Mesenchymal stem cell (in vitro differentiated cells and primary cell): Measurements from ENCODE around the gene IARS2.

Experiments used
- DNase-seq: peaks from one replicate; pipeline ENCODE4 v3.0.0-alpha.2; 2013
- H2AFZ ChIP-seq: one replicate; pipeline ENCODE4 v1.6.1; 2013; ENCODE audit warnings: low read depth, mild to moderate bottlenecking, control low read depth, inconsistent platforms, low read length, moderate library complexity
- H2AK5ac ChIP-seq: 2 replicates; pipeline ENCODE4 v1.6.1; 2013; ENCODE audit warnings: low read length, moderate library complexity, mild to moderate bottlenecking, inconsistent platforms; ENCODE audit not compliant: severe bottlenecking
- H2BK120ac ChIP-seq: one replicate; pipeline ENCODE4 v1.6.1; 2013; ENCODE audit warnings: low read depth, mild to moderate bottlenecking, inconsistent platforms, low read length, moderate library complexity
- H2BK12ac ChIP-seq, 2 experiments: one replicate each; pipeline ENCODE4 v1.6.1; 2013; ENCODE audit warnings: inconsistent platforms in 2 of 2, low read length in 2 of 2, mild to moderate bottlenecking in 2 of 2, moderate library complexity in 2 of 2, control low read depth in 1 of 2
- H2BK15ac ChIP-seq: one replicate; pipeline ENCODE4 v1.6.1; 2013; ENCODE audit warnings: mild to moderate bottlenecking, low read depth, inconsistent platforms; ENCODE audit not compliant: poor library complexity, severe bottlenecking
- H2BK5ac ChIP-seq: 2 replicates; pipeline ENCODE4 v1.6.1; 2013; ENCODE audit warnings: low read depth, mild to moderate bottlenecking, low read length, control low read depth, inconsistent platforms; ENCODE audit not compliant: poor library complexity, severe bottlenecking
- H3K14ac ChIP-seq, 2 experiments: one replicate each; pipeline ENCODE4 v1.6.1; 2013; ENCODE audit warnings: inconsistent platforms in 2 of 2, low read length in 2 of 2, control low read depth in 1 of 2, mild to moderate bottlenecking in 1 of 2, moderate library complexity in 1 of 2
- H3K18ac ChIP-seq, 2 experiments: one replicate each; pipeline ENCODE4 v1.6.1; 2013; ENCODE audit warnings: inconsistent platforms in 2 of 2, low read length in 2 of 2, control low read depth in 1 of 2, low read depth in 1 of 2, mild to moderate bottlenecking in 1 of 2
- H3K23ac ChIP-seq, 2 experiments: one replicate each; pipeline ENCODE4 v1.6.1; 2013; ENCODE audit warnings: inconsistent platforms in 2 of 2, low read length in 2 of 2, mild to moderate bottlenecking in 2 of 2, moderate library complexity in 2 of 2, control low read depth in 1 of 2
- H3K27ac ChIP-seq: 2 replicates; pipeline ENCODE4 v1.5.1; 2013; ENCODE audit warnings: mild to moderate bottlenecking, moderate library complexity, low read length, control low read depth, inconsistent platforms; ENCODE audit not compliant: poor library complexity, severe bottlenecking
- H3K27me3 ChIP-seq, 2 experiments: 2 replicates each; pipeline versions ENCODE4 v1.6.1 to v1.7.0; 2013; ENCODE audit warnings: low read length in 2 of 2, mild to moderate bottlenecking in 2 of 2, moderate library complexity in 2 of 2, control low read depth in 1 of 2, inconsistent platforms in 1 of 2; ENCODE audit not compliant: control insufficient read depth in 1 of 2, insufficient read depth in 1 of 2
- H3K36me3 ChIP-seq, 2 experiments: 2 replicates each; pipeline versions ENCODE4 v1.6.1 to v1.7.0; 2013; ENCODE audit warnings: low read length in 2 of 2, control low read depth in 1 of 2, inconsistent platforms in 1 of 2, low read depth in 1 of 2, mild to moderate bottlenecking in 1 of 2; ENCODE audit not compliant: insufficient read depth in 2 of 2, control insufficient read depth in 1 of 2
- H3K4ac ChIP-seq, 2 experiments: one replicate each; pipeline ENCODE4 v1.6.1; 2013; ENCODE audit warnings: inconsistent platforms in 2 of 2, low read length in 2 of 2, mild to moderate bottlenecking in 2 of 2, moderate library complexity in 2 of 2, control low read depth in 1 of 2, low read depth in 1 of 2
- H3K4me1 ChIP-seq: 2 replicates; pipeline ENCODE4 v1.6.1; 2013; ENCODE audit warnings: low read depth, low read length, control low read depth; ENCODE audit not compliant: control insufficient read depth, insufficient read depth
- H3K4me2 ChIP-seq: 2 replicates; pipeline ENCODE4 v1.6.1; 2013; ENCODE audit warnings: low read length, mild to moderate bottlenecking, inconsistent platforms; ENCODE audit not compliant: poor library complexity, severe bottlenecking
- H3K4me3 ChIP-seq, 2 experiments: 2 replicates each; pipeline versions ENCODE4 v1.5.1 to v1.7.0; 2013; ENCODE audit warnings: low read length in 2 of 2, mild to moderate bottlenecking in 2 of 2, control low read depth in 1 of 2, low read depth in 1 of 2; ENCODE audit not compliant: insufficient read depth in 1 of 2
- H3K79me1 ChIP-seq: replicated peaks from 2 replicates; pipeline ENCODE4 v1.6.1; 2013; ENCODE audit warnings: mild to moderate bottlenecking, control low read depth, low read length, inconsistent platforms; ENCODE audit not compliant: poor library complexity, severe bottlenecking
- H3K9ac ChIP-seq: 2 replicates; pipeline ENCODE4 v1.7.0; 2013; ENCODE audit warnings: mild to moderate bottlenecking, low read length, moderate library complexity
- H3K9me3 ChIP-seq: 2 replicates; pipeline ENCODE4 v1.7.0; 2013; ENCODE audit warnings: mild to moderate bottlenecking, low read length; ENCODE audit not compliant: control insufficient read depth
- H4K8ac ChIP-seq: one replicate; pipeline ENCODE4 v1.6.1; 2013; ENCODE audit warnings: inconsistent platforms, mild to moderate bottlenecking, low read length, moderate library complexity
- H4K91ac ChIP-seq: one replicate; pipeline ENCODE4 v1.6.1; 2013; ENCODE audit warnings: mild to moderate bottlenecking, low read length, inconsistent platforms
- WGBS: methylation state at CpG from one replicate; pipeline ENCODE4 v1.1.7; 2013; ENCODE audit warnings: mixed read lengths; 5-methylcytosine and 5-hydroxymethylcytosine counted together

The IARS2 gene

DNA sequence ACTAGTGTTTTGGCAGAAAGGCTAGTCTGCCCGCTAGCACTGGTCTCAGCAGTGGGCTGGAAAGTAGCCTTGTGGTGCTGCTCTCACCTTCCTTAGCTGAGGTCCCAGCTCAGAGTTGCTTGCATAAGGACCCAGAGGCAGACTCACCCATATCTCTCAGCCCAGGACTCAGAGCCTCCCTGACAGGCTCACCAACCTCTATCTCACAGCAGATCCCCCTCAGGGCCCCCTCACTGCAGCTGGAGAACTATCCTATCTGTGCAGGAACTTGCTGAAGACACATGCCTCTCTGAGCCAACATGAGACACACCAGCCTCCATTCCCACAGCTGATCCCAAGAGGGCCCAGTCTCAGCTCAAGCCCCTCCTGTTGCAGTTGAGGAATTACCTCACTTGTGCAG is 82.6 kb downstream of the IARS2 start:
- H3K9me3 ChIP-seq = no peaks in the 10 kb centered on the region
- no peak overlapping the region for H3K23ac ChIP-seq
- H3K36me3 ChIP-seq = peaks cover 16 to 77% of the 10 kb centered on the region in 2 experiments
- no peak overlapping the region for H3K14ac ChIP-seq
- H3K4me1 ChIP-seq = no peaks in the 10 kb centered on the region
- H4K8ac ChIP-seq = peak overlapping the region; percentile 8
- no peak overlapping the region for H4K91ac ChIP-seq
- no peak overlapping the region for H3K4ac ChIP-seq
- H2BK5ac ChIP-seq = no peak overlapping the region
- no peak overlapping the region for H2BK15ac ChIP-seq
- no peak overlapping the region for H2BK120ac ChIP-seq
- H2AK5ac ChIP-seq = no peak overlapping the region
- DNase-seq = no peak
- no peak overlapping the region for H3K9ac ChIP-seq
- H3K79me1 ChIP-seq = peaks cover 26% of the 10 kb centered on the region
- H2BK12ac ChIP-seq = no peak overlapping the region
- H3K18ac ChIP-seq = no peak overlapping the region
- no peak overlapping the region for H3K27ac ChIP-seq
- WGBS = 100% methylated on average over 1 of the region's 1 CpG
- no peak overlapping the region for H2AFZ ChIP-seq
- no peaks in the 10 kb centered on the region for H3K27me3 ChIP-seq
- no peak overlapping the region for H3K4me2 ChIP-seq
- no peak overlapping the region for H3K4me3 ChIP-seq

DNA sequence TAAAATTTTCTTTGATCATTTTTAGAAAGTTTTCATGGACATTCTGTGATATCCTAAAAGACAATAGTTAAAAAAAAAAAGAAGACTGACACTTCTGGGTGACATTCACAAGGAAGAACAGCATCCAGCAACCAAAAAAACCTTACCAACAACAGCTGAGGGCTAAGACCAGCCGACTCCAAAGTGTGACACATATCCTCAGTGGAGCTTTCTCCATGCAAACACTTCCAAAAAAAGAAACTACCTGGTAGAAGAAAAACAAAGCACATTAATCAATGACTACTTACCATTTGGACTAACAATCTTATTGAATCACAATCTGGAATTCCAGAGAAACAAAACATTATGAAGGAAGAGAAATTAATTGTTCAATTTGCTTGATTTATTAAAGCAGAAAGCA is 88.2 kb downstream of the IARS2 start:
- Histone ChIP-seq H3K23ac (no peak overlapping the region), H2AFZ (no peak overlapping the region), H3K4me2 (no peak overlapping the region), H3K4me3 (no peak overlapping the region), H3K79me1 (peaks cover 9% of the 10 kb centered on the region), H2BK5ac (no peak overlapping the region), H2AK5ac (no peak overlapping the region), H3K9me3 (no peaks in the 10 kb centered on the region), H4K8ac (no peak overlapping the region), H3K14ac (no peak overlapping the region), H3K27ac (no peak overlapping the region), H3K36me3 (peaks cover 4 to 88% of the 10 kb centered on the region in 2 experiments), H4K91ac (no peak overlapping the region), H3K4me1 (peaks cover 3% of the 10 kb centered on the region), H2BK120ac (no peak overlapping the region), H3K4ac (no peak overlapping the region), H3K18ac (no peak overlapping the region), H2BK15ac (no peak overlapping the region), H3K9ac (no peak overlapping the region), H2BK12ac (no peak overlapping the region), H3K27me3 (no peaks in the 10 kb centered on the region)
- no peak for DNase-seq
- 94% methylated on average over 1 of the region's 1 CpG for WGBS

DNA sequence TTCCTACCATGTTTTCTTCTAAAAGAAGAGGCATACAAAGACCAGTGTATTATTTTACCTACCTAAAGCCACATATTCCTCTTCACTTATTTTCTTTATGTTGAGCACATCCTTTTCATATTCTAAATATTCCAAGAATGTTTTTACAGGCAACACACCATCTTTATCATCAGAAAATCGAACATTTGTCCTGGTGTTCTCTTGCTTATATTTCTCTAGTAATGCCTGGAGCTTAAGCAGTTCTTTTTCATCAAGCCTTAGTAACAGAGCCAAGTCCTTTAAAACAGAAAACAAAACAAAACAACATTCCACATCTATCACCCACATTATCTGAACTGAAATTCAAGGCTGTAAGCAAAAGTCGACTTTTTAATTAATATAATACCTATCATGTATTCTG is 88.7 kb downstream of the IARS2 start:
- no peak overlapping the region for H2BK120ac ChIP-seq
- H2BK15ac ChIP-seq = no peak overlapping the region
- H3K4me3 ChIP-seq = no peak overlapping the region
- no peak overlapping the region for H3K18ac ChIP-seq
- H3K27ac ChIP-seq = no peak overlapping the region
- no peak for DNase-seq
- H3K23ac ChIP-seq = no peak overlapping the region
- no peaks in the 10 kb centered on the region for H3K9me3 ChIP-seq
- H3K4me1 ChIP-seq = peaks cover 3% of the 10 kb centered on the region
- no peak overlapping the region for H3K4ac ChIP-seq
- H3K4me2 ChIP-seq = no peak overlapping the region
- no peak overlapping the region for H2BK5ac ChIP-seq
- no peak overlapping the region for H4K91ac ChIP-seq
- H3K9ac ChIP-seq = no peak overlapping the region
- H4K8ac ChIP-seq = no peak overlapping the region
- H2AK5ac ChIP-seq = no peak overlapping the region
- H3K79me1 ChIP-seq = peaks cover 8% of the 10 kb centered on the region
- H3K14ac ChIP-seq = no peak overlapping the region
- H3K27me3 ChIP-seq = no peaks in the 10 kb centered on the region
- 83% methylated on average over 1 of the region's 2 CpGs for WGBS
- peaks cover 4 to 88% of the 10 kb centered on the region in 2 experiments for H3K36me3 ChIP-seq
- H2BK12ac ChIP-seq = no peak overlapping the region
- no peak overlapping the region for H2AFZ ChIP-seq

DNA sequence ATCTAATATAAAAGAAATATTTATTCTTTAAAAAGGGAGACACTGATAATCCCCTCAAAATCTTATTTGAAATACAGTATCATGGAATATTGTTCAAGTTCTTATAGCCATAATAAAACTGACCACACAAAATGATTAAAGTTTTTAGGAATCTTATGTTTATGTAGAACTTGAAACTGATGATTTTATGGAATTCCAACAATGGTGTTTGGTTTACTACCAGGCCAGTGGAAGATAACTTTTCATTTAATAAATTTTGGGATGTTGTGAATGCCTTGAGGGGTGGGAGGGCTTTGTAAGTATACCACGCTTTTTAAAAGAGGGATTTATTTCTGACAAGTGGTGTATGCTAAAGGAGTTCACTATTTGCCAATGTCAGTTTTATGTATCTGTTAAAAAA is 90.6 kb downstream of the IARS2 start:
- DNase-seq = no peak
- H3K23ac ChIP-seq = no peak overlapping the region
- 96% methylated on average over 1 of the region's 1 CpG for WGBS
- H3K9me3 ChIP-seq = no peaks in the 10 kb centered on the region
- H2AK5ac ChIP-seq = no peak overlapping the region
- H3K27ac ChIP-seq = no peak overlapping the region
- no peak overlapping the region for H2AFZ ChIP-seq
- no peak overlapping the region for H3K4me3 ChIP-seq
- H3K4me2 ChIP-seq = no peak overlapping the region
- H3K14ac ChIP-seq = no peak overlapping the region
- H2BK12ac ChIP-seq = no peak overlapping the region
- no peak overlapping the region for H4K91ac ChIP-seq
- H2BK15ac ChIP-seq = no peak overlapping the region
- H4K8ac ChIP-seq = no peak overlapping the region
- H3K9ac ChIP-seq = no peak overlapping the region
- H3K18ac ChIP-seq = no peak overlapping the region
- peaks cover 3% of the 10 kb centered on the region for H3K4me1 ChIP-seq
- H2BK5ac ChIP-seq = no peak overlapping the region
- H3K4ac ChIP-seq = no peak overlapping the region
- no peak overlapping the region for H2BK120ac ChIP-seq
- no peaks in the 10 kb centered on the region for H3K27me3 ChIP-seq
- peaks cover 4% of the 10 kb centered on the region for H3K79me1 ChIP-seq
- peaks cover 6 to 88% of the 10 kb centered on the region in 2 experiments for H3K36me3 ChIP-seq
